Liver (tissue), 9 donors: ENCODE data around the gene EXOC4. TPM values are rescaled to one million over a fixed set of nuclear protein-coding genes. Genes with fewer than 3 reads are reported as not detected.
A peak's percentile ranks its signal among the peaks of the same experiment; 100 is the strongest.

Source experiments
- DNase-seq: peaks from one replicate; pipeline ENCODE4 v3.0.0-alpha.2; 2017; ENCODE audit warnings: low spot score
- H3K27ac ChIP-seq, 2 donors: one replicate each; pipeline ENCODE4 v1.7.0; 2013; ENCODE audit warnings: inconsistent platforms in 2 of 2, low read length in 2 of 2, control low read depth in 1 of 2, low read depth in 1 of 2, mild to moderate bottlenecking in 1 of 2
- H3K27me3 ChIP-seq, 4 donors: one replicate each; pipeline versions ENCODE4 v1.6.1 to v1.7.0; 2013; ENCODE audit warnings: low read length in 3 of 4, inconsistent platforms in 1 of 4, mild to moderate bottlenecking in 1 of 4, moderate library complexity in 1 of 4; ENCODE audit not compliant: control insufficient read depth in 4 of 4, insufficient read depth in 4 of 4
- H3K36me3 ChIP-seq, 4 donors: one replicate each; pipeline versions ENCODE4 v1.6.1 to v1.7.0; 2013; ENCODE audit warnings: low read length in 3 of 4, mild to moderate bottlenecking in 3 of 4, low read depth in 1 of 4, moderate library complexity in 1 of 4; ENCODE audit not compliant: control insufficient read depth in 4 of 4, insufficient read depth in 3 of 4
- H3K4me1 ChIP-seq, 4 donors: one replicate each; pipeline versions ENCODE4 v1.6.1 to v1.7.0; 2013; ENCODE audit warnings: low read length in 3 of 4, mild to moderate bottlenecking in 3 of 4, moderate library complexity in 1 of 4; ENCODE audit not compliant: control insufficient read depth in 4 of 4, insufficient read depth in 4 of 4
- H3K4me3 ChIP-seq, 3 donors: one replicate each; pipeline versions ENCODE4 v1.6.1 to v1.7.0; 2013; ENCODE audit warnings: low read length in 3 of 3, control low read depth in 1 of 3, low read depth in 1 of 3, mild to moderate bottlenecking in 1 of 3
- H3K9ac ChIP-seq, 2 donors: one replicate each; pipeline ENCODE4 v1.7.0; 2013; ENCODE audit warnings: low read length in 2 of 2, mild to moderate bottlenecking in 2 of 2, moderate library complexity in 2 of 2, control low read depth in 1 of 2, low read depth in 1 of 2
- H3K9me3 ChIP-seq, 4 donors: one replicate each; pipeline versions ENCODE4 v1.6.1 to v1.7.0; 2013; ENCODE audit warnings: low read length in 3 of 4; ENCODE audit not compliant: control insufficient read depth in 4 of 4
- ATF3 ChIP-seq: IDR thresholded peaks from 2 replicates; pipeline ENCODE4 v1.6.1; 2016; ENCODE audit warnings: antibody characterized with exemption
- CTCF ChIP-seq: fragments of 150-350 bp; IDR thresholded peaks from 2 replicates; pipeline ENCODE4 v1.5.1; 2017; ENCODE audit warnings: improper control_type of control experiment, low read depth, low read length; ENCODE audit not compliant: missing input control
- EGR1 ChIP-seq, 2 donors: IDR thresholded peaks; 2 replicates each; pipeline ENCODE4 v1.6.1; 2016 to 2018; ENCODE audit warnings: antibody characterized with exemption in 2 of 2, low read depth in 2 of 2
- FOXA1 ChIP-seq: IDR thresholded peaks from 2 replicates; pipeline ENCODE4 v1.6.1; 2016; ENCODE audit warnings: antibody characterized with exemption
- FOXA2 ChIP-seq: IDR thresholded peaks from 2 replicates; pipeline ENCODE4 v1.6.1; 2016; ENCODE audit warnings: antibody characterized with exemption
- GABPA ChIP-seq, 2 donors: IDR thresholded peaks in 1 of 2; conservative IDR thresholded peaks in 1 of 2; 2 replicates each; pipeline ENCODE4 v1.6.1; 2016; ENCODE audit warnings: antibody characterized with exemption in 2 of 2, mild to moderate bottlenecking in 1 of 2, moderate library complexity in 1 of 2
- HNF4A ChIP-seq, 2 donors: conservative IDR thresholded peaks; 2 replicates each; pipeline ENCODE4 v1.6.1; 2016; ENCODE audit warnings: antibody characterized with exemption in 2 of 2, mild to moderate bottlenecking in 2 of 2
- HNF4G ChIP-seq: IDR thresholded peaks from 2 replicates; pipeline ENCODE4 v1.6.1; 2016; ENCODE audit warnings: antibody characterized with exemption
- JUND ChIP-seq, 2 donors: IDR thresholded peaks; 2 replicates each; pipeline ENCODE4 v1.6.1; 2016; ENCODE audit warnings: antibody characterized with exemption in 2 of 2
- MAX ChIP-seq: IDR thresholded peaks from 2 replicates; pipeline ENCODE4 v1.6.1; 2016; ENCODE audit warnings: antibody characterized with exemption
- RAD21 ChIP-seq, 2 donors: IDR thresholded peaks; 2 replicates each; pipeline ENCODE4 v1.6.1; 2016; ENCODE audit warnings: antibody characterized with exemption in 2 of 2, mild to moderate bottlenecking in 2 of 2
- REST ChIP-seq: IDR thresholded peaks from 2 replicates; pipeline ENCODE4 v1.6.1; 2016; ENCODE audit warnings: antibody characterized with exemption, mild to moderate bottlenecking
- SP1 ChIP-seq: IDR thresholded peaks from 2 replicates; pipeline ENCODE4 v1.6.1; 2018; ENCODE audit warnings: antibody characterized with exemption, mild to moderate bottlenecking
- TAF1 ChIP-seq: conservative IDR thresholded peaks from 2 replicates; pipeline ENCODE4 v1.6.1; 2016; ENCODE audit warnings: antibody characterized with exemption, mild to moderate bottlenecking
- ZBTB33 ChIP-seq: IDR thresholded peaks from 2 replicates; pipeline ENCODE4 v1.6.1; 2016; ENCODE audit warnings: antibody characterized with exemption
- WGBS: extraction: QIAGEN DNeasy Blood & Tissue Kit; methylation state at CpG from one replicate; pipeline ENCODE4 v1.1.7; 2013; 5-methylcytosine and 5-hydroxymethylcytosine counted together
- polyA plus RNA-seq, 2 donors: library from polyadenylated mRNA; stranded (reverse) in 1 of 2; unstranded in 1 of 2; fragments of 200-250 nt in 1 of 2; fragments of >200 nt in 1 of 2; fragmentation: Nextera tagmentation in 1 of 2; extraction: Ambion mirVana in 1 of 2; gene quantifications; one replicate each; pipeline versions ENCODE4 v1.2.1 to v1.2.3, GENCODE V29; 2013 to 2015
- total RNA-seq, 2 donors: library from RNA; depleted of rRNA; stranded (reverse); fragments of >200 nt; gene quantifications; one replicate each; pipeline ENCODE4 v1.2.3, GENCODE V29; 2014
- donor health status: healthy.
- donor health status: healthy.
- donor health status: healthy.
- donor health status: healthy.
- donor health status: healthy.

EXOC4 gene
- total and polyA plus RNA-seq, 4 donors: 9.5 to 55.9 (median 23.6) TPM

GRCh38 chr7:134062460-134062859 is 809.6 kb downstream of the EXOC4 start:
- Histone ChIP-seq H3K4me1 (no peaks in the 10 kb centered on the region), H3K4me3 (no peak overlapping the region), H3K36me3 (no peaks in the 10 kb centered on the region), H3K9me3 (no peaks in the 10 kb centered on the region), H3K27me3 (no peaks in the 10 kb centered on the region), H3K9ac (no peak overlapping the region), H3K27ac (no peak overlapping the region)
- DNase-seq: no peak
- WGBS: 82% methylated on average over 4 of the region's 4 CpGs
- TF ChIP-seq CTCF (no peak), REST (no peak), FOXA2 (no peak), FOXA1 (no peak), ZBTB33 (no peak), GABPA (IDR thresholded peaks at IDR 0.05 in 1 of 2, conservative IDR thresholded peaks at IDR 0.05 in 1 of 2) (no peak), SP1 (no peak), JUND (IDR thresholded peaks at IDR 0.05) (no peak), ATF3 (no peak), EGR1 (IDR thresholded peaks at IDR 0.05; ENCODE audit: low read depth in 2 of 2) (no peak), HNF4G (no peak), TAF1 (no peak), MAX (no peak), RAD21 (IDR thresholded peaks at IDR 0.05) (no peak)

GRCh38 chr7:134065415-134065814 is 812.5 kb downstream of the EXOC4 start:
- no peak for DNase-seq
- TF ChIP-seq HNF4A (conservative IDR thresholded peaks at IDR 0.05) (peak in 1 of 2 donors; percentile 26), JUND (IDR thresholded peaks at IDR 0.05) (no peak)
- no peaks in the 10 kb centered on the region for H3K9me3 ChIP-seq
- no peaks in the 10 kb centered on the region for H3K36me3 ChIP-seq
- H3K4me3 ChIP-seq: no peak overlapping the region
- H3K9ac ChIP-seq: no peak overlapping the region
- H3K27me3 ChIP-seq: no peaks in the 10 kb centered on the region
- no peak overlapping the region for H3K27ac ChIP-seq
- WGBS: 73% methylated on average over 4 of the region's 4 CpGs
- no peaks in the 10 kb centered on the region for H3K4me1 ChIP-seq
